ENCODE results near the gene SV2B. TPM values are rescaled to one million over a fixed set of nuclear protein-coding genes. Genes with fewer than 3 reads are reported as not detected.

SV2B gene
- total and polyA plus RNA-seq, 12 donors = 0.16 to 7.5 (median 3.0) TPM

DNA sequence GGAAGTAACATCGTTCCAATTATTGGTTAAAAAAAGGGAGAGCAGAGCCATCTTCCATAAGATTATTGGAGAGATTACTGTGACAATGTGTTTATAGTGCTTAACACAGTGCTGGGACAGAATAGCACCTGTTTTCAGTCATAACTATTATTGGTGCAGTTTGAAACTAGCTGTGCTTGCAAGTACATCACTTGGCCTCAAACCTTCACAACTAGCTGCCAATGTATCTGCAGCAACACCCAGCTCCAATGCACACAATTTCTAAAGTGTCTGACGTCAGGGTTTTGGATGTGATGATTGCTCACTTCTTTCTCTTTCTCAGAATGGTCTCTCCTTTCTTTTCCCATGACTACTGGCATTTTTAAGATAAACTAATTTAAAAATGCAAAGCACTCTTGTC, 246.2 kb downstream of the SV2B start:
- 64 to 81% (median 69%) methylated on average over 2 of the region's 2 CpGs for WGBS, 4 donors
- intact Hi-C loops (cut with DNase I) = no loop called here
- H3K27ac ChIP-seq = no peak overlapping the region
- DNase-seq = no peak
- H3K9me3 ChIP-seq (replicated peaks in 1 of 3) = no peaks in the 10 kb centered on the region
- no peak overlapping the region for H3K4me3 ChIP-seq
- no peaks in the 10 kb centered on the region for H3K36me3 ChIP-seq (replicated peaks in 1 of 2)
- H3K27me3 ChIP-seq = no peaks in the 10 kb centered on the region
- TF ChIP-seq, protein P1, sequence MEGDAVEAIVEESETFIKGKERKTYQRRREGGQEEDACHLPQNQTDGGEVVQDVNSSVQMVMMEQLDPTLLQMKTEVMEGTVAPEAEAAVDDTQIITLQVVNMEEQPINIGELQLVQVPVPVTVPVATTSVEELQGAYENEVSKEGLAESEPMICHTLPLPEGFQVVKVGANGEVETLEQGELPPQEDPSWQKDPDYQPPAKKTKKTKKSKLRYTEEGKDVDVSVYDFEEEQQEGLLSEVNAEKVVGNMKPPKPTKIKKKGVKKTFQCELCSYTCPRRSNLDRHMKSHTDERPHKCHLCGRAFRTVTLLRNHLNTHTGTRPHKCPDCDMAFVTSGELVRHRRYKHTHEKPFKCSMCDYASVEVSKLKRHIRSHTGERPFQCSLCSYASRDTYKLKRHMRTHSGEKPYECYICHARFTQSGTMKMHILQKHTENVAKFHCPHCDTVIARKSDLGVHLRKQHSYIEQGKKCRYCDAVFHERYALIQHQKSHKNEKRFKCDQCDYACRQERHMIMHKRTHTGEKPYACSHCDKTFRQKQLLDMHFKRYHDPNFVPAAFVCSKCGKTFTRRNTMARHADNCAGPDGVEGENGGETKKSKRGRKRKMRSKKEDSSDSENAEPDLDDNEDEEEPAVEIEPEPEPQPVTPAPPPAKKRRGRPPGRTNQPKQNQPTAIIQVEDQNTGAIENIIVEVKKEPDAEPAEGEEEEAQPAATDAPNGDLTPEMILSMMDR (IDR thresholded peaks at IDR 0.05) = no peak
- TF ChIP-seq POLR2A (IDR thresholded peaks at IDR 0.05) = no peak
- no peaks in the 10 kb centered on the region for H3K4me1 ChIP-seq (replicated peaks in 1 of 2)

DNA sequence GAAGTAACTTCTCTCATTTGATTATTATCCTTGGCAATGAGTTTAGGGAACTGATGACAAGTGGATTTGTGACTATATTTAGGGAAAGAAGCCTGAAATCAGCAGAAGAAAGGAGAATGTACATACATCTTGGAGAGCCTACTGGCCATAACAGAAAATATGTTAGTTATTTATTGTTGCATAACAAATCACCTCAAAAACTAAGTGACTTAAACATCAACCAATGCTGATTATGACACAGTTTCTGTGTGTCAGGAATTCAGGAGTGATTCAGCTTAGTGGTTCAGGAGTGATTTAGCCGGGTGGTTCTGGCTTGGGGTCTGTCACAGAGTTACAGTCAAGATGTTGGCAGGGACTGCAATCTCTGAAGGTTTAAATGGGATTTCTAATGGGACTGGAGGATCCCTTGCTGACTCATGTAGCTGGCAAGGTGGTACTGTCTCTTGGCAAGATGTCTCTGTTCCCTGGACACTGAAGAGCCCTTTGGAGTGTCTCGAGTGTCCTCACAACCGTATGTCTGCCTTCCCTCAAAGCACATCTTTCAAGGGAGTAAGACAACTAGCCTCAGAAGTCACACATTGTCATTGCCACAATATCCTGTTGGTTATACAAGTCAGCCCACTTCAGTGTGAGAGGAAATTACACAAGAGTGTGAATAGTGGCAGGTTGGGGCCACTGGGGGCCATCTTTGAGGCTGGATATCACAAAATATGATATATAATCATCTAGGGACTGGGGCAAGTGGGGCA, 248.9 kb downstream of the SV2B start:
- Histone ChIP-seq H3K27me3 (no peaks in the 10 kb centered on the region), H3K9me3 (replicated peaks in 1 of 3) (no peaks in the 10 kb centered on the region), H3K36me3 (replicated peaks in 1 of 2) (no peaks in the 10 kb centered on the region), H3K4me3 (no peak overlapping the region), H3K27ac (no peak overlapping the region), H3K4me1 (replicated peaks in 1 of 2) (no peaks in the 10 kb centered on the region)
- intact Hi-C loops (cut with DNase I) = no loop called here
- TF ChIP-seq POLR2A (IDR thresholded peaks at IDR 0.05) = no peak
- TF ChIP-seq, protein P1 (IDR thresholded peaks at IDR 0.05) = no peak
- no peak for DNase-seq
- WGBS, 4 donors = 25 to 54% (median 29%) methylated on average over 2 to 3 of the region's 3 CpGs

Other genes starting within 250 kb of the SV2B start
- gene FURIN, start 231.7 kb upstream of the SV2B start, total RNA-seq = 100 to 1,000 TPM in 1 of 9 donors, 10 to 100 TPM in 8; 18.5 to 119 (median 49.8) TPM
- 10 to 100 TPM; 11.5 to 29.3 (median 24.7) TPM for gene FURIN, start 231.7 kb upstream of the SV2B start, polyA plus RNA-seq
- 10 to 100 TPM; 12.8 to 82.3 (median 26.8) TPM for gene FES, start 215.8 kb upstream of the SV2B start, total RNA-seq
- 10 to 100 TPM in 2 of 3 donors, 1 to 10 TPM in 1; 2.3 to 32.9 (median 19.5) TPM for gene FES, start 215.8 kb upstream of the SV2B start, polyA plus RNA-seq
- 10 to 100 TPM; 13.3 to 94.6 (median 65.5) TPM for gene MAN2A2, start 197.0 kb upstream of the SV2B start, total RNA-seq
- gene MAN2A2, start 197.0 kb upstream of the SV2B start, polyA plus RNA-seq = 10 to 100 TPM; 26.5 to 83.3 (median 46.2) TPM
- gene HDDC3, start 167.7 kb upstream of the SV2B start, total RNA-seq = 10 to 100 TPM; 14.6 to 40.2 (median 25.0) TPM
- 10 to 100 TPM; 19.9 to 31.5 (median 30.4) TPM for gene HDDC3, start 167.7 kb upstream of the SV2B start, polyA plus RNA-seq
- gene UNC45A, start 165.0 kb upstream of the SV2B start, total RNA-seq = 100 to 1,000 TPM in 1 of 9 donors, 10 to 100 TPM in 8; 32.2 to 114 (median 58.3) TPM
- 10 to 100 TPM; 28.1 to 82.1 (median 71.1) TPM for gene UNC45A, start 165.0 kb upstream of the SV2B start, polyA plus RNA-seq
- 10 to 100 TPM in 8 of 9 donors, 1 to 10 TPM in 1; 8.1 to 38.7 (median 19.1) TPM for gene RCCD1, start 145.4 kb upstream of the SV2B start, total RNA-seq
- gene RCCD1, start 145.4 kb upstream of the SV2B start, polyA plus RNA-seq = 10 to 100 TPM in 2 of 3 donors, 1 to 10 TPM in 1; 7.7 to 17.4 (median 13.5) TPM
- 10 to 100 TPM in 3 of 9 donors, 1 to 10 TPM in 6; 5.4 to 63.8 (median 6.7) TPM for gene PRC1, start 105.7 kb upstream of the SV2B start, total RNA-seq
- 1 to 10 TPM; 4.7 to 9.0 (median 6.1) TPM for gene PRC1, start 105.7 kb upstream of the SV2B start, polyA plus RNA-seq
- 10 to 100 TPM in 7 of 9 donors, 1 to 10 TPM in 2; 9.1 to 21.5 (median 14.5) TPM for gene VPS33B, start 77.7 kb upstream of the SV2B start, total RNA-seq
- gene VPS33B, start 77.7 kb upstream of the SV2B start, polyA plus RNA-seq = 10 to 100 TPM; 16.1 to 23.8 (median 19.3) TPM

All from adrenal gland (tissue), 12 donors.